VCaP (cell line): ENCODE results near the gene TMED1.
A peak's percentile ranks its signal among the peaks of the same experiment; 100 is the strongest.

Source experiments
- H3K27ac ChIP-seq: fragments of 450-650 bp; 2 replicates; pipeline ENCODE4 v1.5.1; 2017
- TF ChIP-seq, protein P1 (sequence below): fragments of 450-650 bp; conservative IDR thresholded peaks from 2 replicates; pipeline ENCODE4 v1.5.1; 2017; ENCODE audit warnings: mild to moderate bottlenecking, moderate library complexity

The TMED1 gene

DNA sequence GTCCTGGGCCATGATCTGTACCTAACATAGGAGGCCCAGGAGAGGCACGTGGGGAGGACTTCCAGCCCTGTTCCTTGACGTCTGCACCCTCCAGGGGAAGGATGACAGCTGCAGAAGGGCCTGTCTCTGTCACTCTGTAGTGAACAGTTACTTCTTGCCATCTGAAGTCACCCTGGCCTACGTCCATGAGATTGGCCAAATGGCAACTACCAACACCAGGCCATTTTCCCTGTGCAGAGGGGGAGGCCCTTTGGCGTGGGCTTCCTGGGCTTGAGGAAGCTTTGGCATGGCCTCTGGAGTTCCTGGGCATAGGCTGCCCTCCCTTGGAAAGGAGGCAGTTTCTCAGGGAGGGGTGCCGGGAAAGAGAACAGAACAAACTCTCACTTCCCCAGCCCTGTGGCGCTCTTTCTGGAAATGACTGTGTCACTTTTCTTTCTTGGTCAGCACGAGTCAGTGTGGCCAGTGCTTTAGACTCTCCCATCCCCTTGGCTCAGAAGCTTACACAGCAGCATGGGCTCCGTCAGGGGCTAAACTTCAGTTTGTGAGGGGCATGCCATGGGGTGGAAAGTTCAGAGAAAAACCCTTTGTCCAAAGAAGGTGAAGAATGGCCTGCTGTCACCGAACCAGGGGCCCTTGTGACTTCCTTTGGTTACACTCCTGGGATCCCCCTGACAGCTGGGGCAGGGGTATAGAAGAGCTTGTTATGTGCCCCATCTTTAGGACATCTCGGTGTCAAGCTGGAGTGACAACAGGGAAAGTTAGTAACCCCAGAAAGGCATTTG is 40.6 kb upstream of the TMED1 start:
- H3K27ac ChIP-seq, result no peak overlapping the region

DNA sequence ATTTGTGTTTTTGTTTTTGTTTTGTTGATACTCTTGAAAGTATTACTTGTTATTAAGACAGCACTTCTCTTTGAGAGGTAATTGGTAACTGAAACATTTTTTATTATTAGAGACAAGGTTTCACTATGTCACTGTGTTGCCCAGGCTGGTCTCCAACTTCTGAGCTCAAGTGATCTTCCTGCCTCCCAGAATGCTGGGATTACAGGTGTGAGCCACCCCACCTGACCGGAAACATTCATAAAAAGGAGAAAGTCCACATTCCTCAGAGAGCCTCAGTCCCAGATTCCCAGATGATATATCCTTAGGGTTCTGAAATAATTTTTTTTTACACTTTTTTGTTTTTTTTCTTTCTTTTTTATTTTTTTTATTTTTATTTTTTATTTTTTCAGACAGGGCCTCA is 38.0 kb upstream of the TMED1 start:
- TF ChIP-seq, protein P1, sequence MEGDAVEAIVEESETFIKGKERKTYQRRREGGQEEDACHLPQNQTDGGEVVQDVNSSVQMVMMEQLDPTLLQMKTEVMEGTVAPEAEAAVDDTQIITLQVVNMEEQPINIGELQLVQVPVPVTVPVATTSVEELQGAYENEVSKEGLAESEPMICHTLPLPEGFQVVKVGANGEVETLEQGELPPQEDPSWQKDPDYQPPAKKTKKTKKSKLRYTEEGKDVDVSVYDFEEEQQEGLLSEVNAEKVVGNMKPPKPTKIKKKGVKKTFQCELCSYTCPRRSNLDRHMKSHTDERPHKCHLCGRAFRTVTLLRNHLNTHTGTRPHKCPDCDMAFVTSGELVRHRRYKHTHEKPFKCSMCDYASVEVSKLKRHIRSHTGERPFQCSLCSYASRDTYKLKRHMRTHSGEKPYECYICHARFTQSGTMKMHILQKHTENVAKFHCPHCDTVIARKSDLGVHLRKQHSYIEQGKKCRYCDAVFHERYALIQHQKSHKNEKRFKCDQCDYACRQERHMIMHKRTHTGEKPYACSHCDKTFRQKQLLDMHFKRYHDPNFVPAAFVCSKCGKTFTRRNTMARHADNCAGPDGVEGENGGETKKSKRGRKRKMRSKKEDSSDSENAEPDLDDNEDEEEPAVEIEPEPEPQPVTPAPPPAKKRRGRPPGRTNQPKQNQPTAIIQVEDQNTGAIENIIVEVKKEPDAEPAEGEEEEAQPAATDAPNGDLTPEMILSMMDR, result no peak
- no peak overlapping the region for H3K27ac ChIP-seq

More for the DNA sequence above, 40.6 kb upstream of the TMED1 start:
- TF ChIP-seq, protein P1, result no peak

DNA sequence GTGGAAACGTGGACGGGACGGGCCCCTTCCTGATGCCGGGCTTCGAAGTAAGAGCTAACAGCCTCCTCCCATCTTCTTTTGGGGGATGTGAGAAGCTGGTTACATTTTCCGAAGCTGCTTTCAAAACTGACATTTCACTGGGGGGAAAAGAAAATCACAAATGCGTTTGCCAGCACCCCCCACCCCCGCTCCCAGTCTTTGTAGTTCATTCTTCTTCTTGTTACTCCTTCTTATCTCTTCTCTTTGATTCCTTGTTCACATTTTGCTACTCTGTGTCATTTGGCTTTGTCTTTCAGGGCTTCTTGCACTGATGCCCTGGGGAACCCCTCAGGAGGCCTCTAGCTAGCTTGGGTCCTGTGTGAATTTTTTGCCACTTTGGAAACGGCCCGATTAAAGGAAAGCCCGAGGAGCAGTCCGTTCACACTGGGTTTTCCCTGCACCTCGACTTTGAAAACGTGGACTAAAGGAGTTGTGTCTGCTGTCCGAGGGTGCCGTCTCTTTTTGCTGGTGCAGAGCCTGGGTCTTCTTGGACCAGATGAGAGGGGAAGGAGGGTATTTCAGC is 36.6 kb upstream of the TMED1 start:
- peak overlapping the region; percentile 89 for H3K27ac ChIP-seq
- TF ChIP-seq, protein P1, result no peak

DNA sequence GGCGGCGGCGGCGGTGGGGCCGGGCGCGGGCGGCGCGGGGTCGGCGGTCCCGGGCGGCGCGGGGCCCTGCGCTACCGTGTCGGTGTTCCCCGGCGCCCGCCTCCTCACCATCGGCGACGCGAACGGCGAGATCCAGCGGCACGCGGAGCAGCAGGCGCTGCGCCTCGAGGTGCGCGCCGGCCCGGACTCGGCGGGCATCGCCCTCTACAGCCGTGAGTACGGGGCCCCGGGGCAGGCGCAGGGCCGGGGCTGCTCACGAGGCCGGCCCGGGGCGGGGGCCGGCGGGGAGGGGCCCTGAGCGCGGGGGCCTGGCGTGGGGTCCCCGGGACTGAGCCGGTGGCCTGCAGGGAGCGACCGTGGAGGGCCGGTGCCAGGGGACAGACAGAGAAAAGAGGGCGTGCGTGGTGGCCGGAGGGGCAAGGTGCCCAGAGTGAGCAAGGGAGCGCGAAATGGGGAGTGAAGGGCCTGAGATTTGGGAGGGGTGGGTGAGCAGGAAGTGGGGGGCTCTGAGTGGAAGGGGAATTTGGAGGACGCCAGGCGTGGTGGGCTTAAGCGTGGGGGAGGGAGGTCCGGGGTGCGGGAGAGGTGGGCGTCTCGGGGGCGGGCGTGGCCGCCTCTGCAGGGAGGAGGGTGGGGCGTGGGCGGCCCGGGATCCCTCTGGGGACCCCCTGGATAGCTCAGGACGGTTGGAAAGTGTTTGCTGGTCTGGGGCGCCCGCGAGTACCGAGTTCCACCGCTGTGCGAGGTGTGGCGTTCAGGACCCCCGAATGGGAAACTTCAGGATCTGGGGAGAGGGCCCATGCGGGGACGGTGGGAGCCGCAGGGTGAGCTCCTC is 35.9 kb upstream of the TMED1 start:
- H3K27ac ChIP-seq, result peak overlapping the region; percentile 89
- TF ChIP-seq, protein P1, result no peak

DNA sequence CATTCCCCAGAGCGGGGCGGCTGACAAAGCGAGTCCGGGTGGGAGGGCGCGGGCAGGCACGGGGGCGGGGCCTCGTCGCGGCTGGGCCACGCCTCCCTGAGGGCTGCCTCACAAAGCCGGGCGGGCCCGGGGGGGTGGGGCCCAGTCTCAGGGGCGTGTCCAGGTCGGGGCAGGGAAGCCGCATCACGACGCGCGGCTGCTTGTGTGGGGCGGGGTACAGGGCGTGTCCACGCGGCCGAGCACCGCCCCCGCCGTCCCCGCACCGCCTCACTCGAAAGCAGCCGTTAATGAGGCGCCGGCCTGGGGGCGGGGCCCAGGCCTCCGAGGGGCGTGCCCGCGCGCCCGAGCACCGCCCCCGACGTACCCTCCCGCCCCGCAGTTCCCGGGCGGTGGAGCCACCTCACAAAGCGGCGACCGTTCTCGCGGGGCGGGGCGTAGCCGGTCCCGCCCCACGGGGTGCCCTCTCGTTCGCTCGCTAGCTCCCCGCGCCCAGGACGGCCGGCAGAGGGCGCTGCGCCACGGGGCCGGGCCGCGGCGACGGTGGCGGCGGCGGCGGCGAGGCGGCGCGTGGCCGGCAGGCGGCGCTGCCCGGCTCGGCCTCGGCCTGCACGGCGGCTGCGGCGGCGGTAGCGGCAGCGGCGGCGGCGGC is 35.1 kb upstream of the TMED1 start, which contains the start of gene CARM1:
Gene CARM1, plus strand, starts transcription at position 599 of the 649 bp plus-strand sequence. CDS start 150 bp downstream, outside the sequence.
- TF ChIP-seq, protein P1, result peak; percentile 83
- H3K27ac ChIP-seq, result peak within 1 kb of the TSS; percentile 89

DNA sequence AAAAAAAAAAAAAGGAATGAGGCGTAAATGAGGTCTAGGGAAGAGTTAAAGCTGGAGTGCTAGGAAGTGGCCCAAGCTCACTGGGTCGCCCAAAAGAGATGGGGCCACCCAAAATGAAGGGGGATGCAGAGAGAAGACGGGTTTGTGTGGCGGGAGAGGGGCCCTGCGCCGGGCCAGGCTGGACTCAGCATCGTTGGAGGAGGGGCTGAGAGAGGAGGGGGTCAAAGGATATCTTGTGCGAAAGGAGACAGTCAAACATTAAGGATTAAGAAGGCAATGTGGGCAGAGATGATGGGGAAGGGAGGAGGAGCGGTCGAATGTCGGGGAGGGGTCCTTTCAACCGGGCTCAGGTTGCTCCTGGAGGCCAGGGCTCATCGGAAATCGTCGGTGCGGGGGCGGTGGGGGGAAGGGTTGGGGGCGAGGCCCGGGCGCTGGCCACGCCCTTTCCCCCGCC is 34.5 kb upstream of the TMED1 start:
- peak overlapping the region; percentile 68 for H3K27ac ChIP-seq
- TF ChIP-seq, protein P1, result no peak

DNA sequence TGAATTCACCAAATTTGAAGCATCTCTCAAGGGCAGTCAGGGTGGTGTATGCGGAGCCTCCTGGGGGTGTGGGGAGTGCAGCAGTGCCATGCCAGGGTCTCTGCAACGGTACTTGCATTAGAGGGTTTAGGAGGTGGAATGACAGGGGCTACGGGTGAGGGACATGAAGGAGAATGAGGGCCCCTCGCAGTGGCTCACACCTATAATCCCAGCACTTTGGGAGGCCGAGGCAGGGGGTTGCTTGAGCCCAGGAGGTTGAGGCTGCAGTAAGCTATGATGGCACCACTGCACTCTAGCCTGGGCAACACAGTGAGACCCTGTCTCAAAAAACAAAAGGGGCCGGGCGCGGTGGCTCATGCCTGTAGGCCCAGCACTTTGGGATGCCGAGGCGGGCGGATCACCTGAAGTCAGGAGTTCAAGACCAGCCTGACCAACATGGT is 33.9 kb upstream of the TMED1 start:
- peak overlapping the region; percentile 68 for H3K27ac ChIP-seq
